K562 (cell line): ENCODE data around the gene FRMPD1. TPM values are rescaled to one million over a fixed set of nuclear protein-coding genes. Genes with fewer than 3 reads are reported as not detected.

ENCODE experiments used
- ATAC-seq: fragments of 200-7000 bp; cut with Tn5 transposase; 3 replicates; pipeline ENCODE4 v1.9.1; 2020; ENCODE audit warnings: moderate library complexity
- BruUV-seq: library from RNA; stranded (reverse); fragments of 400-500 nt; replicated peaks from 2 replicates; lab custom pipeline; 2021; lab: Mats Ljungman, UMichigan
- CTCF ChIA-PET: fragments of 300-600 bp; formaldehyde crosslinking; extraction: SDS; loops from one replicate; lab custom pipeline; 2021; ENCODE audit warnings: low intra/inter-chr PET ratio; lab: Yijun Ruan, JAX
- POLR2A ChIA-PET: fragments of 300-600, 350-650 bp; sonication (Branson Sonifier 250); formaldehyde crosslinking; extraction: SDS; loops from one replicate; lab custom pipeline; 2021; ENCODE audit warnings: antibody characterized with exemption, inconsistent platforms; lab: Yijun Ruan, JAX
- DNase-seq, 4 experiments: peaks; one replicate each; pipeline versions ENCODE4 v3.0.0 to v3.0.0-alpha.2; 2011 to 2018; ENCODE audit warnings: low spot score in 3 of 4, mixed read lengths in 3 of 4; ENCODE audit errors: extremely low read depth in 1 of 4
- FAIRE-seq: peaks from 2 replicates; lab custom pipeline; 2011; peaks lifted over from hg19 to GRCh38; lab: Jason Lieb, UNC
- H2AFZ ChIP-seq: 2 replicates; pipeline ENCODE4 v1.6.0; 2011; ENCODE audit warnings: low read depth, low read length, control low read depth, inconsistent platforms
- H3K27ac ChIP-seq: fragments of 200-600 bp; 3 replicates; pipeline ENCODE4 v1.8.0; 2011; ENCODE audit warnings: low read depth, mild to moderate bottlenecking, control low read depth, inconsistent platforms, low read length, moderate library complexity, mixed read lengths; ENCODE audit errors: extremely low read depth
- H3K27me3 ChIP-seq, 2 experiments: fragments of 300-600 bp in 1 of 2; 2 replicates in 1 of 2; 3 replicates in 1 of 2; pipeline versions ENCODE4 v1.6.0 to v1.8.0; 2011; ENCODE audit warnings: inconsistent platforms in 2 of 2, low read length in 2 of 2, mild to moderate bottlenecking in 1 of 2, mixed read lengths in 1 of 2, moderate library complexity in 1 of 2; ENCODE audit not compliant: control insufficient read depth in 2 of 2, insufficient read depth in 2 of 2
- H3K36me3 ChIP-seq: fragments of 300-600 bp; 3 replicates; pipeline ENCODE4 v1.8.0; 2011; ENCODE audit warnings: mild to moderate bottlenecking, low read length, inconsistent platforms; ENCODE audit not compliant: control insufficient read depth, insufficient read depth
- H3K4me1 ChIP-seq, 2 experiments: fragments of 200-600 bp in 1 of 2; replicated peaks in 1 of 2; 2 replicates in 1 of 2; 3 replicates in 1 of 2; pipeline versions ENCODE4 v1.5.1 to v1.8.0; 2011; ENCODE audit warnings: inconsistent platforms in 2 of 2, low read length in 2 of 2, mild to moderate bottlenecking in 1 of 2, mixed read lengths in 1 of 2, moderate library complexity in 1 of 2; ENCODE audit not compliant: control insufficient read depth in 2 of 2, insufficient read depth in 2 of 2
- H3K4me2 ChIP-seq: 2 replicates; pipeline ENCODE4 v1.6.1; 2011; ENCODE audit warnings: low read length, control low read depth, inconsistent platforms, mixed read lengths; ENCODE audit not compliant: insufficient read depth
- H3K4me3 ChIP-seq: fragments of 200-600 bp; sonication (generic), shearing (Covaris generic); 2 replicates; pipeline ENCODE4 v1.5.1; 2016; ENCODE audit warnings: control low read depth, inconsistent platforms
- H3K79me2 ChIP-seq: fragments of 200-600 bp; 3 replicates; pipeline ENCODE4 v1.8.0; 2011; ENCODE audit warnings: low read length, inconsistent platforms; ENCODE audit not compliant: control insufficient read depth, insufficient read depth
- H3K9ac ChIP-seq, 2 experiments: 2 replicates each; pipeline versions ENCODE4 v1.6.0 to v1.6.1; 2011; ENCODE audit warnings: low read depth in 2 of 2, low read length in 2 of 2, control low read depth in 1 of 2, inconsistent platforms in 1 of 2, mild to moderate bottlenecking in 1 of 2, mixed read lengths in 1 of 2; ENCODE audit not compliant: insufficient read depth in 1 of 2
- H3K9me1 ChIP-seq: one replicate; pipeline ENCODE4 v1.6.0; 2011; ENCODE audit warnings: inconsistent platforms, mild to moderate bottlenecking, low read length, moderate library complexity; ENCODE audit not compliant: control insufficient read depth, insufficient read depth
- H3K9me3 ChIP-seq: replicated peaks from 2 replicates; pipeline ENCODE4 v1.5.1; 2011; ENCODE audit warnings: low read depth, low read length, inconsistent platforms; ENCODE audit not compliant: control insufficient read depth, insufficient read depth
- H4K20me1 ChIP-seq: replicated peaks from 2 replicates; pipeline ENCODE4 v1.6.1; 2011; ENCODE audit warnings: low read length, inconsistent platforms, mixed read lengths; ENCODE audit not compliant: control insufficient read depth, insufficient read depth
- BRF2 ChIP-seq: IDR thresholded peaks from 3 replicates; pipeline ENCODE4 v1.6.1; 2011; ENCODE audit warnings: borderline replicate concordance, mild to moderate bottlenecking; ENCODE audit not compliant: insufficient read length, insufficient read depth
- CBFA2T3 ChIP-seq: fragments of 450-650 bp; IDR thresholded peaks from 2 replicates; pipeline ENCODE4 v1.6.1; 2017
- CUX1 ChIP-seq: fragments of 200-800 bp; sonication (Bioruptor generic); IDR thresholded peaks from 2 replicates; pipeline ENCODE4 v1.6.1; 2016; ENCODE audit warnings: missing genetic modification characterization, missing compliant biosample characterization
- FOXK1 ChIP-seq: sonication (generic); formaldehyde crosslinking; IDR thresholded peaks from 2 replicates; pipeline ENCODE4 v1.8.0; 2022; ENCODE audit warnings: missing genetic modification reagents, mild to moderate bottlenecking, borderline replicate concordance
- FOXP1 ChIP-seq: sonication (generic); formaldehyde crosslinking; IDR thresholded peaks from 2 replicates; pipeline ENCODE4 v1.8.0; 2022; ENCODE audit warnings: mild to moderate bottlenecking, missing genetic modification reagents
- HDAC1 ChIP-seq, 2 experiments: fragments of 450-650 bp; IDR thresholded peaks; 2 replicates each; pipeline ENCODE4 v1.6.1; 2016 to 2017; ENCODE audit warnings: inconsistent platforms in 1 of 2, mild to moderate bottlenecking in 1 of 2, moderate library complexity in 1 of 2
- KDM1A ChIP-seq, 2 experiments: fragments of 450-650 bp; IDR thresholded peaks; 2 replicates each; pipeline ENCODE4 v1.6.1; 2016; ENCODE audit warnings: mild to moderate bottlenecking in 2 of 2
- RCOR1 ChIP-seq, 2 experiments: IDR thresholded peaks; 2 replicates each; pipeline ENCODE4 v1.6.1; 2012; ENCODE audit warnings: low read depth in 2 of 2, low read length in 2 of 2, borderline replicate concordance in 1 of 2, improper control_type of control experiment in 1 of 2
- ZNF121 ChIP-seq: sonication (generic); formaldehyde crosslinking; conservative IDR thresholded peaks from 2 replicates; pipeline ENCODE4 v1.8.0; 2022; ENCODE audit warnings: missing genetic modification reagents
- ZNF668 ChIP-seq: fragments of 250-450 bp; sonication (Bioruptor Pico); IDR thresholded peaks from 2 replicates; pipeline ENCODE4 v1.8.0; 2022; ENCODE audit warnings: mild to moderate bottlenecking, inconsistent platforms
- WGBS: fragments of 100-300 bp; shearing (Covaris generic); methylation state at CpG from one replicate; pipeline ENCODE4 v1.1.6; 2016; ENCODE audit warnings: low coverage, mixed read lengths; ENCODE audit not compliant: insufficient coverage; ENCODE audit errors: missing lambda C conversion rate; 5-methylcytosine and 5-hydroxymethylcytosine counted together
- in situ Hi-C: fragments of 300-500 bp; cut with MboI; formaldehyde crosslinking; loops from 4 replicates; pipeline ENCODE4 v1.15.0; 2018; ENCODE audit warnings: inconsistent platforms, mixed read lengths
- intact Hi-C: fragments of 100-400 bp; cut with micrococcal nuclease; formaldehyde crosslinking; loops from 2 replicates; pipeline ENCODE4 v1.14.2; 2022
- polyA plus RNA-seq, 8 experiments: library from polyadenylated mRNA; depleted of rRNA in 4 of 8; stranded (reverse) in 5 of 8; unstranded in 3 of 8; fragments of >200 nt; fragmentation: Nextera tagmentation in 2 of 8; fragmentation: Illumina TruSeq in 1 of 8; extraction: Ambion mirVana in 2 of 8; extraction: Trizol in 1 of 8; gene quantifications; 2 replicates each; pipeline versions ENCODE4 v1.2.1 to v1.2.3, GENCODE V29; 2011 to 2014; ENCODE audit warnings: inconsistent platforms in 1 of 8, missing spikeins in 1 of 8
- total RNA-seq, 7 experiments: library from RNA; depleted of rRNA in 6 of 7; stranded (reverse); fragments of >200 nt in 6 of 7; fragmentation: Illumina TruSeq in 2 of 7; extraction: Trizol in 2 of 7; gene quantifications; 2 replicates each; pipeline versions ENCODE4 v1.2.1 to v1.2.3, GENCODE V29; 2011 to 2021; ENCODE audit warnings: low replicate concordance in 1 of 7

FRMPD1 gene
- total and polyA plus RNA-seq, 9 of the 15 experiments (the other 6 are each of a cell fraction or from before 2014, with no cell fraction given), result not detected

- Histone ChIP-seq H3K79me2 (no peaks in the 10 kb centered on the region), H4K20me1 (peaks cover 26% of the 10 kb centered on the region), H3K9me3 (no peaks in the 10 kb centered on the region), H3K4me2 (no peak overlapping the region), H3K9ac (no peak overlapping the region), H3K36me3 (no peaks in the 10 kb centered on the region), H3K4me1 (peaks cover 0 to 14% of the 10 kb centered on the region in 2 experiments; a peak in 2 of 5 replicates), H3K27me3 (peaks cover 76 to 84% of the 10 kb centered on the region in 2 experiments), H3K27ac (no peak overlapping the region), H3K9me1 (no peaks in the 10 kb centered on the region), H3K4me3 (no peak overlapping the region), H2AFZ (no peak overlapping the region)
- in situ Hi-C loops (no loop called here), intact Hi-C loops (no loop called here)
- ATAC-seq (no peak), DNase-seq (no peak), FAIRE-seq (no peak)
- BruUV-seq, result no TSS peak
- CTCF ChIA-PET, result no interaction called here
- POLR2A ChIA-PET, result interaction anchor here (0.8 to 1.1 kb wide), 2 partner anchors 14 to 18 kb away, joined by 3 read pairs; no protein-coding TSS in a partner anchor
- WGBS, result 0% methylated on average over 2 of the region's 2 CpGs
- peak; percentile 38 for TF ChIP-seq CBFA2T3
- no peak for TF ChIP-seq CUX1 (CRISPR knock-in tag)
- peak in 1 of 2 experiments; percentile 62; a peak in 1 of 4 replicates for TF ChIP-seq HDAC1 (IDR thresholded peaks at IDR 0.05)
- TF ChIP-seq RCOR1 (IDR thresholded peaks at IDR 0.05; ENCODE audit: borderline replicate concordance in 1 of 2, low read depth in 2 of 2, low read length in 2 of 2), result peak; percentile 57 to 89; a peak in 3 of 4 replicates
- TF ChIP-seq KDM1A (IDR thresholded peaks at IDR 0.05), result peak; percentile 93 to 95
- TF ChIP-seq ZNF121 (CRISPR knock-in tag), result no peak
- no peak for TF ChIP-seq FOXP1 (CRISPR knock-in tag)
- no peak for TF ChIP-seq FOXK1 (CRISPR knock-in tag)
- no peak for TF ChIP-seq BRF2
- TF ChIP-seq ZNF668, result no peak
These were observed 2.6 kb downstream of the FRMPD1 start for GRCh38 chr9:37653385-37653784.
